HUES64 (cell line): ENCODE data around the gene MALL.
"Not testable (repeated sequence)": the region's sequence is repeated elsewhere in the genome, so short reads cannot be mapped to it uniquely, and the experiment has no call there.

Experiments used
- H3K27ac ChIP-seq: 2 replicates; pipeline ENCODE4 v1.7.0; 2013; ENCODE audit warnings: low read depth, low read length, inconsistent platforms
- H3K27me3 ChIP-seq: 2 replicates; pipeline ENCODE4 v1.6.1; 2013; ENCODE audit warnings: mild to moderate bottlenecking, low read length; ENCODE audit not compliant: insufficient read depth
- H3K36me3 ChIP-seq: 2 replicates; pipeline ENCODE4 v1.6.1; 2013; ENCODE audit warnings: mild to moderate bottlenecking, low read length; ENCODE audit not compliant: insufficient read depth
- H3K4me1 ChIP-seq: 2 replicates; pipeline ENCODE4 v1.6.1; 2013; ENCODE audit warnings: mild to moderate bottlenecking, low read length, moderate library complexity; ENCODE audit not compliant: insufficient read depth
- H3K4me3 ChIP-seq: 2 replicates; pipeline ENCODE4 v1.5.1; 2013; ENCODE audit warnings: mild to moderate bottlenecking, low read length, moderate library complexity
- H3K9ac ChIP-seq: 2 replicates; pipeline ENCODE4 v1.6.1; 2013; ENCODE audit warnings: mild to moderate bottlenecking, low read depth, low read length
- H3K9me3 ChIP-seq: 2 replicates; pipeline ENCODE4 v1.6.1; 2013; ENCODE audit warnings: low read depth, low read length; ENCODE audit not compliant: insufficient read depth
- WGBS: fragments of 150-250, 120-280 bp; methylation state at CpG from one replicate; pipeline ENCODE4 v1.1.7; 2013; ENCODE audit warnings: missing lambda C conversion rate; 5-methylcytosine and 5-hydroxymethylcytosine counted together

Gene MALL

DNA sequence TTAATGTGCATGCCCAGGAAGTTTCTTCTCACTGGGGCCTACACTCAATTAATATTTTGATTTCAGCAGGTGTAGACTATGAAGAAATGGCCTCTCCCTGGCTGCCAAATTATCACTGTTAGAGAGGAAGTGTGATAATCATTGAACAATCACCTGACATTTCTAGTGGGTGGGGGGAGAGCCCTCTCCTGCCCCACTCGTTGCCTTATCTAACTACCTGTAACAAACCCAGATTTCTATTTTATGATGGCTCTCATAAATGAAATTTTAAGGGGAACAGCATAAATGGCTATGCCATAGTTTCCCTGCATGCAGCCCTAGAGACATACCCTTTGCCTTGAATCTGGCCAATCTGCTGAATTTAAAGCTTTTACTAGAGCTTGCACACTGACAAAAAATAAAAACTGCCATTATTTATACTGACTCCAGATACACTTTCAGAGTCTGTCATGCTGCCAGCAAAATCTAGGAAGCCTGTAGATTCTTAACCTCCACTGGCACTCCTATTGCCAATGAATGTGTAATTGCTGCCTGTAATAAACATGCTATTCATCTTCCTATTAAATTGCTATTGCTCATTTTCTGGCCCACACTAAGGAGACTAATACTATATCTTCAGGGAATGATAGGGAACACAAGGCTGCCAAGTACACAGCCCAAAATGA is 55.8 kb downstream of the MALL start:
- not testable (repeated sequence) for H3K27me3 ChIP-seq, H3K36me3 ChIP-seq, H3K9ac ChIP-seq, H3K4me3 ChIP-seq, H3K9me3 ChIP-seq, H3K27ac ChIP-seq, H3K4me1 ChIP-seq
- no CpG with 5 or more reads among the region's 1 CpG for WGBS

DNA sequence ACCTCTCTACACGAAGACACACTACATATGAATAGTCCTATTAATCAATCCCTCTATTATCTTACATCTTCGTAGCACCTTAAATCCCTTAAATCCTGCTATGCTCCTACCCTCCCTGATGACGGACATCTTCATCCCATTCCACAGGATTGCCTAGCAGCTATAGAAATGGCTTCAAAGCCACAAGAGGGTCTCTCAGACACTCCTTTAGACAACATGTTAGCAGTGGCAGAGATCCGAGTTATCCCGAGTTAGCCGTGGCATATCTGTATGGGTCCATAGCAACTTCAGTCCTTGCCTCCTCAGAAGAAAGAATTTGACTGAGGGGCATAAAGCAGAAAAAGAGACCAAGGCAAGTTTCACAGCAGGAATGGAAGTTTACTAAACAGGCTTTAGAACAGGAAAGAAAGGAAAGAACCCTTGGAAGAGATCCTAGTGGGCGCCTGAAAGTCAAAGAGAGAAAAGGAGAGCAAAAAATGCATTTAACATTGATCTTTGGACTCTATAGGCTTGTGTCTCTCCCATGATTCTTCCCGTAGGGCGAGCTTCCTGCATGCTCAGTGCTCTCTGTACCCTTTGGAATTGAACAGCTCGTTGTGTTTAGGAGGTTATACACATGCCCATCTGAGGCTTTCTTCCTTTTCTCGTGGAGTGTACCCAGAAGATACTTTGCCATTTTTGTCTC is 56.5 kb downstream of the MALL start:
- not testable (repeated sequence) for H3K9me3 ChIP-seq, H3K36me3 ChIP-seq, H3K9ac ChIP-seq, H3K4me3 ChIP-seq, H3K27ac ChIP-seq, H3K27me3 ChIP-seq, H3K4me1 ChIP-seq
- no CpG with 5 or more reads among the region's 11 CpGs for WGBS

DNA sequence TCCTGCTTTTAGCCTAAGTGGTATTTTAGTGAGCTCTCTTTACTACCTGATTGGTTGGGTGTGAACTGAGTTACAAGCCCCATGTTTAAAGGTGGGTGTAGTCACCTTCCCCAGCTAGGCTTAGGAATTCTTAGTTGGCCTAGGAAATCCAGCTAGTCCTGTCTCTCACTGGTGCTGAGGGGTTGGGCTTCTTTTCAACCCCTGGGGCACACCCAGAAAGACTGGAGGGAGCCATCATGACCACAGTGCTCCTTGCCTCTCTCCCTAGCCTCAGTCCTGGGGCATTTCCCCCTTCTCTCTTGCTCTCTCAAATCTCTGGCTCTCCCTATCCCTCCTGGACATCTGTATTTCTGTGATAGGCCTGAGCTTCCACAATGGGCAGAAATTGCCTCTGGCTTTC is 57.6 kb downstream of the MALL start:
- H3K4me3 ChIP-seq, H3K9ac ChIP-seq, H3K27me3 ChIP-seq, H3K4me1 ChIP-seq, H3K9me3 ChIP-seq, H3K36me3 ChIP-seq, H3K27ac ChIP-seq: not testable (repeated sequence)

DNA sequence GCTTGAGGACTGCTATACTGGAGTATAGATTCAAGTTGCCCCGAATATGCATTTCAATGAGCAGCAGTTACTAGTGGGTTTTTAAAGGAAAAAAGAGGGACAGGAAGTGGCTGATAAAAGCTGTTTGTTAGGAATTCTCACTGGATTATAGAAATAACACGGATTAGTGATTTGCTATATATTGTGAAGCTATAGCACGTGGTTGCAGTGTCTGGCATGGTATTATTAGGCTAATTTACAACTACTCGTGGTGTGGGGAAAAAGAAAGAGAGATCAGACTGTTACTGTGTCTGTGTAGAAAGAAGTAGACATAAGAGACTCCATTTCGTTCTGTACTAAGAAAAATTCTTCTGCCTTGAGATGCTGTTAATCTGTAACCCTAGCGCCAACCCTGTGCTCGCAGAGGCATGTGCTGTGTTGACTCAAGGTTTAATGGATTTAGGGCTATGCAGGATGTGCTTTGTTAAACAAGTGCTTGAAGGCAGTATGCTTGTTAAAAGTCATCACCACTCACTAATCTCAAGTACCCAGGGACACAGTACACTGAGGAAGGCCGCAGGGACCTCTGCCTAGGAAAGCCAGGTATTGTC is 59.7 kb downstream of the MALL start:
- not testable (repeated sequence) for H3K27ac ChIP-seq, H3K27me3 ChIP-seq, H3K4me1 ChIP-seq, H3K9me3 ChIP-seq, H3K9ac ChIP-seq, H3K36me3 ChIP-seq, H3K4me3 ChIP-seq
- no CpG with 5 or more reads among the region's 8 CpGs for WGBS

DNA sequence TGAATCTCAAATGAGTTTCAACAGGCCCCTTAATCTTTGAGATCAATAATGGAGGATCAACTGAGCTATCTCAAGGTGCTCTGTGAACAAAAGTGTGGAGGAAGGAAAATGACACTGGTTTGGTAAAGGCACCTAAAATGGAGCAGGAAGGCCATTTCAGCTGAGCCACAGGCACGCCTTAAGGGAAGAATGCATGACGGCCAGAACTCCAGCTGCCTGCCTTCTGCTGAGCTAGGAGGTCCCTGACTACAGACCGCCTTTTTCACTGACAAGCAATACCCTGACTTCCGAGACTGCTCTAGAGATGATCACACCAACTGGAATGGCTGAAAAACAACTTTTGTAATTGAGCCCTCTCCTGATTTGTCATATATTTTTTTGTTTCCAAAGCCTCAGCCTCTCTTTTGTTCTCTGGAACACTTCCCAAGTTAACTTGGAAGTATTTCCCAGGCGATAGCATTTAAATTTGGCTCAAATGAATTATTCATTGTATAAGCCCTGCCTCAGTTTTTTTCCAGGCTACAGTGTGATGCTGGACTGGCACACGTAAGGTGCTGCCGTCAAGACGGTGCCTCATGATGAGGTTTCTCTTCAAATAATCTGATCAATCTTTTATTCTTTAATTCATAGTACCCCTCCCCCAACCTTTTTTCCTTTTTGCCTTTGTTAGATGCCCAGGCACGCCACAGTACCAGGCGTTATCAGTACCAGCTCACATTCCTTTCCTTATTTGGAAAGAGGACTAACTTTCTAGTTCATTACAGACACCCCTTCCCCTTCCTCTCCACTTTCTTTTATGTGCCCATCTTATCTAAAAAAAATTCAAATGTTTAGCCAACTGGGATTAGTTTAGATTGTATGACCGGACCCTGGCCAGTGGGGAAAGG is 60.9 kb downstream of the MALL start:
- H3K9me3 ChIP-seq, H3K4me1 ChIP-seq, H3K27ac ChIP-seq, H3K27me3 ChIP-seq, H3K9ac ChIP-seq, H3K36me3 ChIP-seq, H3K4me3 ChIP-seq: not testable (repeated sequence)
- 19% methylated on average over 2 of the region's 11 CpGs for WGBS

DNA sequence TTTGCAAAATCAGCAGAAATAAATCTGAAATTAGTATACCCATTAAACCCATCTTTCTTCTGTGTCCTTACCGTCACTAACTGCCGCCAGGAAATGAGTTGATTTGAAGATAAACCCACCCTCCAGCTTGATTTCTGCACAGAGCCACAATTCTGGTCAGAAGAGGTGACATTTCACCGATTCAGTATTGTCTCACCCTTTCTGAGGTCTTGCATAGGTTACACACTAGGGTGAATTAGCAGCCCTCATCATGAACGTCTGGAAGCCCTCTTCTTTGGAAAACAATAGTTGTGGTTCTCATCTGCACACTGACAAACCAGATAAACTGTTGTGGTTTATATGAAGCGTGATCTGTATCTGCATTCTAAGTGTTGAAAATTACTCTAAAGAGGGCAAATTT is 61.9 kb downstream of the MALL start:
- H3K36me3 ChIP-seq, H3K27ac ChIP-seq, H3K9me3 ChIP-seq, H3K9ac ChIP-seq, H3K4me1 ChIP-seq, H3K4me3 ChIP-seq, H3K27me3 ChIP-seq: not testable (repeated sequence)
- no CpG with 5 or more reads among the region's 5 CpGs for WGBS

DNA sequence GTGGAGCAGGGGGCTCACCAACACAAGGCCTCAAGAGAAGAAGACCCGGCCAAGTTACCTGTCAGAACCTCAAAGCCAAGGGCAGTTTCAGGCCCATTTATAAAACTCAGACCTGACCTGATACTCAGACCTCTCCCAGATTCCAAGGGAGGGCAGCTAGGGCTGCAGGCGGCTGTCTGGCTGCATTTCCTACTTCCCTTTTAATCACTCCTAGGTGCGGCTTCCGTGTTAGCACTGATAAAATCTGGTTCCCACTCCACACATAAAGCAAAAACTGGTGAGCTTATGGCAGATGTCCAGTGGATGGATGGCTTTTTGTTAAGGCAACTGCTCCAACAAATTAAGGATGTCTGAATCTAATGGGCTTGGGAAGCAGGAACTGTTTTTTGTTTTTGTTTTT is 63.5 kb downstream of the MALL start:
- not testable (repeated sequence) for H3K4me3 ChIP-seq, H3K36me3 ChIP-seq, H3K9ac ChIP-seq, H3K4me1 ChIP-seq, H3K27me3 ChIP-seq, H3K9me3 ChIP-seq, H3K27ac ChIP-seq
- no CpG with 5 or more reads among the region's 4 CpGs for WGBS

DNA sequence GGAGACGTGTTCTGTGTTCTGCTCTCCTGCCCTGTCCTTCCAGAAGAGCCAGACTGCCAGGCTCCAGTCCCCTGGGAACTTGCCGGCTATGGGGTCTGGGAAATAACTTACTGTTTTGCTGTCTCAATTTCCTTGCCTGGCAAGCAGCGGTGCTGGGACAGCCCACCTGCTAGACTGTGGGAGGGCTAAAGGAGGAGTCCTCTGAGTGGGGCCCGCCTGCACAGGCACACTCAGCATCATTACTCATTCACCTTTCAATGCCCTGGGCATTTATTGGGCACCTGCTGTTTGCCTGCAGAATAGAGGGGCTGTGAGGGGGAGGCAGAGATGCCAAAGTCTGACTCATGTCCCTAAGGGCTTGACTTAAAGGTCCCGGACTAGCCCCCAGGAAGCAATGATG is 65.4 kb downstream of the MALL start:
- H3K27me3 ChIP-seq, H3K36me3 ChIP-seq, H3K27ac ChIP-seq, H3K4me1 ChIP-seq, H3K9me3 ChIP-seq, H3K9ac ChIP-seq, H3K4me3 ChIP-seq: not testable (repeated sequence)
- WGBS = no CpG with 5 or more reads among the region's 5 CpGs

DNA sequence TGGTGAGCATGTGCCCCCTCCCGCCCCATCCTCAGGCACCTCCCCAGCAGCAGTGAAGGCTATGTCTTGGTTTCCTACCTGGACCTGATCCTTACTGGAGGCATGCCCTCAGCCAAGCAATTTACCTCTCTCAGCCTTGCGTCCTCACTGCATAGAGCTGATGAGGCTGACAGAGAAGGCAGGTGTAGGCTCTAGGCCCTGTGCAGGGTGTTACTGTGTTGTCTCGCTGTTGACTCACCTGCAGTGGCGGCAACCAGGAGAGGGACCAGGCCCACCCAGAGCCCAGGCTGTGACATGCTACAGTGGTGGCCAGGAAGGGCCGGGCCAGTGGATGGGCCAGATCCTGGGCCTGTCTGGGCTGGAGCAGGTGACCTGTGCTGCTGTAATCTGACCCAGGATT is 65.9 kb downstream of the MALL start:
- not testable (repeated sequence) for H3K4me1 ChIP-seq, H3K4me3 ChIP-seq, H3K36me3 ChIP-seq, H3K27me3 ChIP-seq, H3K9me3 ChIP-seq, H3K9ac ChIP-seq, H3K27ac ChIP-seq
- 100% methylated on average over 1 of the region's 5 CpGs for WGBS

DNA sequence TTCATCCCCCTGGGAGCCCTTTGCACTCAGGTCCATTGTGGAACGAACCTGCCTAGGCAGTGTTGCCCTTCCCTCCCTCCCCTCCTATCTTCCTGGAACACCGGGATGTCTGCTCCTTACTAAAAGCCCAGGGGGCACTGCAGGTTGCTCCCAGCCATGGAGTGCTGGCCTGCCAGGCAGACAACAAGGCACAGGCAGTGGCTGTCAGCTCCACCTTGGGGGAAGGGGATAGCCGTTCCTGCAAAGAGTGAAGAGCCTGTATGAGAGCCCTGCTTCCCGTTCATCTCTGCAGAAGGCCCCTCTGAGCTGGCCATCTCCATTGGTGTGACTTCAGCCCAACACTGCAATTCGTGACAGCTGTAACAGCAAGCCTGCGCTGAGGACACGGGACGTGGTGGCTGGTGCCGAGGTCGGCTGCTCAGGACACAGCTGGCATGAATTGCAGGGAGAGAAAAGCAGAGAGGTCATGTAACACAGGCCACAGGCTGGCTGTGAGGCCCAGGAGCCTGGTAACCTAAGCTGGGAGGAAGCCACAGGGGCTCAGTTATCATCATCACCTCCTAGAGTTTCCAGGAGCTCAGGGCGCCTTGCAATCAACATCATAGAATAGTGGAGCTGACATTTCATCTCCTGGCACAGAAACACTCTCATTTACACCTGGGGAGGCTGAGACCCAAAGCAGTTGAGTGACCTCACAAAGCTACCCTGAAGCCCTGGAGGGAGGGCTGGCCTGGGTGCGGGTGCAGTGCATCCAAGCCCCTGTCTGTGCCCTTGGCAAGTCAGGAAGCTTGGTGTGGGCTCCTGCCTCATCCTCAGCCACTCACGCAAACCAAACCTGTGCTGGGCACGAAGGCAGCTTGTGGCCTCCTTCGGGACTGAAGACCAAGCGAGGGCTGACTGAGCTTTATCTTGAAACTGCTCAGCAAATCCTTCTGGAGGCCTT is 67.1 kb downstream of the MALL start:
- not testable (repeated sequence) for H3K4me3 ChIP-seq, H3K4me1 ChIP-seq, H3K36me3 ChIP-seq, H3K9me3 ChIP-seq, H3K27ac ChIP-seq, H3K9ac ChIP-seq, H3K27me3 ChIP-seq
- WGBS = 81% methylated on average over 6 of the region's 16 CpGs
